Epithelial cell of esophagus (primary cell): ENCODE results near the gene GATA3.

Experiments used
- DNase-seq: peaks from one replicate; pipeline ENCODE4 v3.0.0; 2010; ENCODE audit warnings: low read depth
- H3K4me3 ChIP-seq: 2 replicates; pipeline ENCODE4 v1.5.1; 2011; ENCODE audit warnings: mild to moderate bottlenecking, low read length, control low read depth
- TF ChIP-seq, protein P1 (sequence below): IDR thresholded peaks from 2 replicates; pipeline ENCODE4 v1.5.1; 2011; ENCODE audit warnings: low read depth, mild to moderate bottlenecking, low read length, control low read depth, inconsistent platforms; ENCODE audit not compliant: insufficient read depth; ENCODE audit errors: missing control alignments

The GATA3 gene

DNA sequence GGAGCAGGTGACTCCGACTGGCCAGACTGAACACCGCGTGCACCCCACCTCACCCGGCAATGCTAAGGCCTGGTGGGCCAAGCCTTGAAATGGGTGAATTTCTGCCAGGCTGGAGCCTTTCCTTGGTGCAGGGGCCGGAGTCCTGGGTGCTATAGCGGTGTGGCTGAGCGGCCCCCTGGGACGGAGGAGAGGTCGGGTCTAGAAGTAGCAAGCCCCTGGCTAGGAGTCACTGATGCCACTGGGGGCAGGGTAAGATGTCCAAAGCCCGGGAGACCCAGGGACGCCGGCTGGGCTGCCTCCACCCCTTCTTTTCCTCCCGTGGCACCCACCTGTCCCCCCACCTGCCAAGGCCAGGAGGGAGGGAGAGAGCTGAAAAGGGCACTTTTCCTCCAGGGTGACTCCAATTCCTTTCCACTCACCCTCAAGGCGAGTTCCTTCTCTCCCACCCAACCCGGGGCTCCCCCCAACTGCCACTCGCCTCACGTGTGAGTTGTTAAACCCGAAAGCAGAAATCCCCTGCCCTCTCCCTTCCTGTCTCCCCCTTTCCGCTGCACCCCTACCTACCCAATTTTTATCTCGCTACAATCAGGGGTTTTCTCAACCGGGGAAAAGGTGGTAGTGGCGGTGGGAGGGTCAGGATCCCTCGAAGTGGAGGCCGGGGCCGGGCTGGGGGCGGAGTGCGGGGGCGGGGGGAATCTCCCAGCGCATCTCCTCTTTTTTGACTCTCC lies 6.0 kb upstream of the GATA3 start:
- H3K4me3 ChIP-seq = no peak overlapping the region
- DNase-seq = no peak
- TF ChIP-seq, protein P1, sequence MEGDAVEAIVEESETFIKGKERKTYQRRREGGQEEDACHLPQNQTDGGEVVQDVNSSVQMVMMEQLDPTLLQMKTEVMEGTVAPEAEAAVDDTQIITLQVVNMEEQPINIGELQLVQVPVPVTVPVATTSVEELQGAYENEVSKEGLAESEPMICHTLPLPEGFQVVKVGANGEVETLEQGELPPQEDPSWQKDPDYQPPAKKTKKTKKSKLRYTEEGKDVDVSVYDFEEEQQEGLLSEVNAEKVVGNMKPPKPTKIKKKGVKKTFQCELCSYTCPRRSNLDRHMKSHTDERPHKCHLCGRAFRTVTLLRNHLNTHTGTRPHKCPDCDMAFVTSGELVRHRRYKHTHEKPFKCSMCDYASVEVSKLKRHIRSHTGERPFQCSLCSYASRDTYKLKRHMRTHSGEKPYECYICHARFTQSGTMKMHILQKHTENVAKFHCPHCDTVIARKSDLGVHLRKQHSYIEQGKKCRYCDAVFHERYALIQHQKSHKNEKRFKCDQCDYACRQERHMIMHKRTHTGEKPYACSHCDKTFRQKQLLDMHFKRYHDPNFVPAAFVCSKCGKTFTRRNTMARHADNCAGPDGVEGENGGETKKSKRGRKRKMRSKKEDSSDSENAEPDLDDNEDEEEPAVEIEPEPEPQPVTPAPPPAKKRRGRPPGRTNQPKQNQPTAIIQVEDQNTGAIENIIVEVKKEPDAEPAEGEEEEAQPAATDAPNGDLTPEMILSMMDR = no peak

- TF ChIP-seq, protein P1 = no peak
- DNase-seq = no peak
- peak overlapping the region; percentile 22 for H3K4me3 ChIP-seq
These were observed 5.2 kb upstream of the GATA3 start for GRCh38 chr10:8049045-8049864.

DNA sequence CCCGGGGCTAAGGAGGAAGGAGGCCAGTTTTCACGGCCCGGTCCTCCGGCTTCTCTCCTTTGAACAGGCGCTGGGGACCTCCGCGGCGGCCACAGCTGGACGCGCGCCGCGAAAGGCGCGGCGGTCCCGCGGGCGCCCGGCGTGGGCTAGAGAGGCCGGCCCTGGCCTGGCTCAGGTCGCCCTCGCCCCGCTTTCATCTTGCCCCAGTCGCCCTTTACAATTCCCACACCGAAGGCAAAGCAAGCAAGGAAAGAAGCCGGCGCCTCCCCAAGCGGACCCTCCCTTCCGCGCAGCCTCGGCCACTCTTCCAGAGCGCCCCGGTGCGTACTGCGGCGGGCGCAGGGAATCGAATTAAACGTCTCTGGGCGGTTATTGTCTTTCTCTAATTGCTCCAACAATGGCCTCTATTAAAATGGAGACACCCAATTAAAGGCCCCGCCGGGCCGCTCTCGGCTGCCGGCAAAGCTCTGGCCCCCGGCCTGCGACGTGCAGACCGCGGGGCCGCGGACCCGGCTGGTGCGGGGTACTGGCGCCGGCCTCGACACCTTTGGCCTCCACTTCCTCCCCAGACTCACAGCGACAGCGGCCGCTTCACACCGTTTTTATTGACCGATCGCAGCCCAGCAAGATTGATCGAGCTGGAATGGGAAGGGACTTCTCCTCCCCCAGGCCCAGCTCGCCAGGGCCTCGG lies 4.5 kb upstream of the GATA3 start:
- H3K4me3 ChIP-seq = peak overlapping the region; percentile 28
- DNase-seq = peak; percentile 29
- TF ChIP-seq, protein P1 = no peak

- peak; percentile 42 for DNase-seq
- H3K4me3 ChIP-seq = peak overlapping the region; percentile 28
- TF ChIP-seq, protein P1 = no peak
These were observed 3.9 kb upstream of the GATA3 start for GRCh38 chr10:8050556-8051108.

- TF ChIP-seq, protein P1 = no peak
- H3K4me3 ChIP-seq = no peak overlapping the region
- DNase-seq = no peak
These were observed 3.2 kb upstream of the GATA3 start for GRCh38 chr10:8051109-8051821.

- TF ChIP-seq, protein P1 = no peak
- DNase-seq = no peak
- H3K4me3 ChIP-seq = no peak overlapping the region
These were observed 2.6 kb upstream of the GATA3 start for GRCh38 chr10:8051851-8052257.
